Fibroblast of villous mesenchyme (primary cell): ENCODE data around the gene ZNF865. TPM values are rescaled to one million over a fixed set of nuclear protein-coding genes. Genes with fewer than 3 reads are reported as not detected.

Experiments used
- DNase-seq: peaks from one replicate; pipeline ENCODE4 v3.0.0-alpha.2; 2010; ENCODE audit warnings: low read depth
- H3K4me3 ChIP-seq: 2 replicates; pipeline ENCODE4 v1.5.1; 2011; ENCODE audit warnings: low read depth, mild to moderate bottlenecking, low read length
- CTCF ChIP-seq: IDR thresholded peaks from 2 replicates; pipeline ENCODE4 v1.5.1; 2012; ENCODE audit warnings: low read depth, mild to moderate bottlenecking, low read length; ENCODE audit not compliant: insufficient read depth
- total RNA-seq: library from RNA; depleted of rRNA; stranded (reverse); fragments of >200 nt; gene quantifications from 2 replicates; pipeline ENCODE4 v1.2.3, GENCODE V29; 2012

Gene ZNF865
- total RNA-seq, 1 donor: 1.3 TPM

- DNase-seq: no peak
- TF ChIP-seq CTCF: no peak
- H3K4me3 ChIP-seq: no peak overlapping the region
Measured at GRCh38 chr19:55623130-55623529, 17.7 kb downstream of the ZNF865 start.

DNA sequence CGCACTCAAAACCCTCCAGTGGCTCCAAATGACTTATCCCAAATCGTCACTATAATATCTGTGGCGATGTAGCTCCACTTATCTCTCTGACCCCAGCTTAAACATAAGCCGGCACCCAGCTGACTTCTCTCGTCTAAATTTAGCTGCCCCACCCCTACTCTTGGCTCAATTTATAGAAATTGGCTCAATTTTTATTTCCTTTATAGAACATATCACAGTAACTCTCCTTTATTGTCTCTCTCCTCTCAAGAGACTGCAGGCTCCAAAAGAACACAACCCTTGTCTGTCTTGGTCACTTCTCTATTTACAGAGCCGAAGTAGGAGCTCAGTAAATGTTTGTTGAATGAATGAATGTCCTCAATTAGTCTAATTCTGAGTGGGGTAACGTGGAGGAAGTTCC lies 18.1 kb downstream of the ZNF865 start:
- peak overlapping the region; percentile 76 for H3K4me3 ChIP-seq
- no peak for DNase-seq
- TF ChIP-seq CTCF: no peak

DNA sequence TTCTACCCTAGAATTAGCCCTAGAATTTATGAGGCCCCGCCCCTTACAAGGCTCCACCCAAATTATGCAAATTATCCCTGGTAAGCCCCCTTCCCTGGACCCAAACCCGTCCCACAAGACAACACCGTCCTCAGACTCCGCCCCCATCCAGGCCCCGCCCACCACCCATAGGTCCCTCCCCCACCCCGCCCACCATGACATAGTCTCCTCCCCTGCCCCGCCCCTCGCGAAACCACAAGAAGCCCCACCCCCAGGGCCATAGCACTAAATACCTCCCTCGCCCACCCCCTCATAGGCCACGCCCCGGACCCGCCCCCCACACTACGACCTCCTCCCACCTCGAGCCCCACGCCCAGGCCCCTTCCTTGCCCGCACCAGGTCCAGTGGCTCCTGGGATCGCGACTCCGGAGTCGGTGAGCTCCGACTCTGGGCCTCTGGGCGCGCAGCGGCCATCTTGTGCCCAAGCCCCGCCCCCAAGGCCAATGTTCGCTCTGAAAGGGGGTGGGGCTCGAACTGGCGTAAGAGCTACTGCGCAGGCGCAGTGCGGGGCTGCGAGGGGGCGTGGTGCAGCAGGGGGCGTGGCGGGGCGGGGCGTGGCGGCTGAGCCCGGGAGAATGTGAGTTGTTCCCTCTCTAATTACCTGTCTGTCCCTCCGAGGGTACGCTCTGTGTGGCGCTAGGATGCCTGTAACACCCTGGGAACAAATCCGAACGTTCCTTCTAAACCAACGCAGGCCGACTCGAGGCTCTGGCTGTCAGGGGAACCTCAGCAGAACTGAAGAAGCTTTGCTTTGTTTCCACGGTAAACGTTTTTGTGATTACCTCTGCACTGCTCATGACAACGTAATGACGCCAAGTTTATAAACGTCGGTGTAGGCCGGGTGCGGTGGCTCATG lies 18.9 kb downstream of the ZNF865 start, which contains the start of gene ZNF784:
Gene ZNF784, minus strand, starts transcription at position 458 of the 895 bp plus-strand sequence. Its CDS starts 5 bp downstream, at position 453.
- TF ChIP-seq CTCF: no peak
- H3K4me3 ChIP-seq: peak within 1 kb of the TSS; percentile 76
- DNase-seq: peak; percentile 94

GRCh38 chr19:55625004-55625326 lies 19.5 kb downstream of the ZNF865 start:
- H3K4me3 ChIP-seq: peak overlapping the region; percentile 76
- TF ChIP-seq CTCF: no peak
- no peak for DNase-seq

DNA sequence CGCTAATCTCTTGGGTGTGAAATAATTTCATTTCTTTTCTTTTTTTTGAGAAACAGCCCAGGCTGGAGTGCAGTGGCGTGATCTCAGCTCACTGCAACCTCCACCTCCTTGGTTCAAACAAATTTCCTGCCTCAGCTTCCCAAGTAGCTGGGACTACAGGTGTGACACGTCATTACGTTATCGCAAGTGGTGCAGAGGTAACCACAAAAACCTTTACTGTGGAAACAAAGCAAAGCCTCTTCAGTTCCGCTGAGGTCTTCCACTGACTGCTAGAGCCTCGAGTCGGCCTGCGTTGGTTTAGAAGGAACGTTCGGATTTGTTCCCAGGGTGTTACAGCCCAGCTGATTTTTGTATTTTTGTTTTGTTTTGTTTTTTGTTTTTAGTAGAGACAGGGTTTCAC lies 20.9 kb downstream of the ZNF865 start:
- DNase-seq: no peak
- TF ChIP-seq CTCF: no peak

DNA sequence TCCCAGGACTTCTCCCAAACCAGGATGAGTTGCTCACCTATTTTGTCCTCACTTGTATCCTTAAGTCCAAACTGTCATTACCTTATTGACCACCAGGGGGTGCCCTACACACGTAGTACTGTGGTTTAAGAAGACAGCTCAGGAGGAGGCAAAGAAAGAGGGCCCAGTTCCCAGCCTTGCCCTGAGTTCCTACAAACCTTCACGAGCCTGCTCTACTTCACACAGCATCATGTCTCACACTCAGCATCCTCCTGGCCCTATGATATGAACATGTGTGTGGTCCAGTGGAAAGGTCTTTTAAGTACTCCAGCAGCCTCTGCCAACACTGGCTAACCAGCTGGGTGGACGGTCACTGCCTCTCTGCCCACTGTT lies 27.0 kb downstream of the ZNF865 start:
- peak; percentile 82 for TF ChIP-seq CTCF
- peak; percentile 97 for DNase-seq
- no peak overlapping the region for H3K4me3 ChIP-seq

More for the DNA sequence above, 20.9 kb downstream of the ZNF865 start:
- H3K4me3 ChIP-seq: no peak overlapping the region
